OCI-M1 (cell line): ENCODE results near the gene BTN2A1.
"Not testable (repeated sequence)": the region's sequence is repeated elsewhere in the genome, so short reads cannot be mapped to it uniquely, and the experiment has no call there.

Experiments
- DNase-seq: peaks from one replicate; lab custom pipeline; 2025; lab: John Stamatoyannopoulos, UW

BTN2A1 gene

DNA sequence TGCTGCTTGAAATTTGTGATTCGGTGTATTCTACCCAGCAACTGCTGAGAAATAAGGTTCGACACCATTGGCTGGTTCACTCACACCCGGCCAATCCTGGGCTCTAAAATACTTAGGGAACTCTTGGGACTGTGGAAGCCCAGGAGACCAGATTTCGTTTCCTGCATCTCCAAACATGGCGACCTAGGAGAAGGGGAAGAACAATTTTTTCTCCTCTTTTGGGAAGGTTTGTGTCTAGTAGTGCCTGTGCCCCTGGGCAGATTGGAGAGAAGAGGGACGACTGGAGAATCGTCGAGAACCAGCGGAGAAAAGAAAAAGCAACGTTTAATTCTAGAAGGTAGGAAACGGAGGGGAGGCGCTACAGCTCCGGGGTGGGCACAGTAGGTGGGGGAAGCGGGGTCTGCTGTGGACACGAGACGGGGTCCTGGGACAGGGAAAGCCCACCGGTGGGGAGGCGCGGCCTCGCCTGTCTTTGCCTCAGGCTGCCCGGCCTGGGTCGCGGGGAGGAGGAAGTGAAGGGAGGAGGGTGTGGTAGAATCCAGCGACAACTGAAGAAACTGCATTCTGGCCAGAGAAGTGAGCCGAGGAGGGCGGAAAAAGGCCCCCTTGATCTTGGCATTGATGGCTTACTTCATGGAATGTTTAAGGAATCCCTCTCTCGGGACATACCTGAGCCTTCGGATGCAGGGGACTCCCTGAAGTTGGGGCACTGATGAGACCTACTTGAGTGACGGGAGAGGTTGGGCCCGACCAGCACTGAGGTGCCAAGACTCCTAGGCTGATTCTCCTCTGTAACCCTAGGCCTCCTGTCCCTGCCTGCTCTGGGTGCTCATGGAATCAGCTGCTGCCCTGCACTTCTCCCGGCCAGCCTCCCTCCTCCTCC, at the start of gene BTN2A1:
BTN2A1 (plus strand) TSS at position 150 of the 883 bp plus-strand sequence; CDS start at position 832, 682 bp downstream.
- DNase-seq, result peak; percentile 95

- DNase-seq, result no peak
Observed at GRCh38 chr6:26408828-26409730, 48.7 kb upstream of the BTN2A1 start.

GRCh38 chr6:26411751-26412150, 46.0 kb upstream of the BTN2A1 start:
- no peak for DNase-seq

- DNase-seq, result no peak
Observed at GRCh38 chr6:26412228-26412627, 45.5 kb upstream of the BTN2A1 start.

DNA sequence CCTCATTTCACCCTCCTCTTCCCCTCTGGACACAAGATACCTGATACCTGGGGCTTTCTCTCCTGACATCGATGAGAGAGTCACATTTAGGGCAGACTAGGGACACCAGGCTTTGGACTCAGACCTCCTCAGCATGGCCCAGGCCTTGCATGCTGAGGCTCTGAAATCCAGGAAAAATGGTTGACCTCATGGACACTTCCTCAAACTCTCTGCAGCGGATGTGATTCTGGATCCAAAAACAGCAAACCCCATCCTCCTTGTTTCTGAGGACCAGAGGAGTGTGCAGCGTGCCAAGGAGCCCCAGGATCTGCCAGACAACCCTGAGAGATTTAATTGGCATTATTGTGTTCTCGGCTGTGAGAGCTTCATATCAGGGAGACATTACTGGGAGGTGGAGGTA, 44.8 kb upstream of the BTN2A1 start:
- DNase-seq, result no peak

- DNase-seq, result peak; percentile 43
Observed at GRCh38 chr6:26414281-26414680, 43.5 kb upstream of the BTN2A1 start.

GRCh38 chr6:26415036-26415614, 42.6 kb upstream of the BTN2A1 start:
- DNase-seq, result no peak

- no peak for DNase-seq
Observed at GRCh38 chr6:26415791-26416190, 42.0 kb upstream of the BTN2A1 start.

- no peak for DNase-seq
Observed at GRCh38 chr6:26416288-26416687, 41.5 kb upstream of the BTN2A1 start.

- DNase-seq, result not testable (repeated sequence)
Observed at GRCh38 chr6:26418077-26418476, 39.7 kb upstream of the BTN2A1 start.

- DNase-seq, result not testable (repeated sequence)
Observed at GRCh38 chr6:26418795-26419194, 39.0 kb upstream of the BTN2A1 start.

DNA sequence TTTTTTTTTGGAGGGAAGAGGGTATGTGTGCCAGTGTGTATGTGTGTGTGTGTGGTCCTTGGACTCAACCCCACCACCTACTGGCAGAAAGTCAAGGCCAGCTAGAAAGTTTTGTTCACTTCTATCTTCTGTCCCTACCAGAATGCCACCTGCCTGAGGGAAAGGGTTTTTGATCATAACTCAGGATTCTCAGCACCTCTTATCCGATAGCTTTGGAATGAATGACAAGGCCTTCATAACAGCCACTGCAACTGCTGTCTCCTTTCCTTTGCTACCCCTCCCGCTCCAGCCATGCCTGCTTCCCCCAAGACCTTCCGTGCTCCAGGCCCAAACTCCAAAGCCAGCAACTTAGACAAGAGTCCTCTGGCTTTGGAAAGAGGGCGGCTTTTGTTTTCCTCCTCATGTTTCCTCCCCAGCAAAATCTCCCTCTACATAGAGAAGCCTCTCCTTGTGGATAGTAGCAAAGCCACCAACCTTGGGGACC, 37.0 kb upstream of the BTN2A1 start:
- DNase-seq, result peak; percentile 68

GRCh38 chr6:26421259-26422144, 36.3 kb upstream of the BTN2A1 start:
- peak; percentile 91 for DNase-seq

- no peak for DNase-seq
Observed at GRCh38 chr6:26422329-26422728, 35.4 kb upstream of the BTN2A1 start.

DNA sequence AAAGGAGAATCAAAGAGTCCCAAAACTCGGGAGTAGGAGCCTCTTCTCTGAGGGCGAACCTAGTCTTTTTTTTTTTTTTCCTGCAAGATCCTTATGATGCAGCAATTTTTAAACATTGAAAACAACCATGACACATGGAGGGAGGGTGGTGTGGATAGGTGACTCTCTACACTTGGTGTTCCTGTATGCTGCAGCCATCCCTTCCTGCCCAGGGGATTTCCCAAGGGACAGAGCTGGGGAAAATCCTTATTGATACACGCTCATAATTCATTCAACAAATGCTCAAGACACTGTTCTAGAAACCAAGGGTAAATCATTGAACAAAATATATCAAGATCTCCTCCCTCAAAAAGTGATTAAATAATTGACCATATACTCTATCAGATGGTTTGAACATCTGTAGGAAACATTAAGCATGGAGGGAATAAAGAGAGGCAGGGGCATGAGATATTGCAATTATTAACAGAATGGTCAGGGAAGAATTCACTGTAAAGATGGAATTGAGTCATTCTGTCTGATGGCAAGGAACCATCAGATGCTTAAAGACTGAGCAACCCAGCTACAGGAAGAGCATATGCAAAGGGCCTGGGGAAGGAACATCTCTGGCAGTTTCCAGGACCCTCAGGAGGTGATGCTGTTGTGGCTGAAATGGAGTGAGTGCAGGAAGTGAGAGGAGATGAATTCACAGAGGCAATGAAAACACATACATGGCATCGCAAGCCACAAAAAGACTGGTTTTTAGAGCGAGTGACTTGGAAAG, 30.9 kb upstream of the BTN2A1 start:
- no peak for DNase-seq

GRCh38 chr6:26427451-26427809, 30.3 kb upstream of the BTN2A1 start:
- no peak for DNase-seq

- DNase-seq, result no peak
Observed at GRCh38 chr6:26428206-26428605, 29.5 kb upstream of the BTN2A1 start.

DNA sequence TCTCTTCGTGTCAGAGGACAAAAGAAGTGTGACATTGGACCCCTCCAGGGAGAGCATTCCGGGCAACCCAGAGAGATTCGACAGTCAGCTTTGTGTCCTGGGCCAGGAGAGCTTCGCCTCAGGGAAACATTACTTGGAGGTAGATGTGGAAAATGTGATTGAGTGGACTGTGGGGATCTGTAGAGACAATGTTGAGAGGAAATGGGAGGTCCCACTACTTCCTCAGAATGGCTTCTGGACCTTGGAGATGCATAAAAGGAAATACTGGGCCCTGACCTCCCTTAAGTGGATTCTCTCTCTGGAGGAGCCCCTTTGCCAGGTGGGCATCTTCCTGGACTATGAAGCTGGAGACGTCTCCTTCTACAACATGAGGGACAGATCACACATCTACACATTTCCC, 27.0 kb upstream of the BTN2A1 start:
- DNase-seq, result no peak

- DNase-seq, result no peak
Observed at GRCh38 chr6:26431258-26432172, 26.2 kb upstream of the BTN2A1 start.
